HG03064 (cell line): Measurements from ENCODE around the gene SFT2D1.

Experiments used
- ATAC-seq: cut with Tn5 transposase; IDR thresholded peaks from one replicate; pipeline ENCODE4 v1.9.1; 2021; ENCODE audit warnings: low read depth; ENCODE audit not compliant: unreplicated experiment

The SFT2D1 gene

DNA sequence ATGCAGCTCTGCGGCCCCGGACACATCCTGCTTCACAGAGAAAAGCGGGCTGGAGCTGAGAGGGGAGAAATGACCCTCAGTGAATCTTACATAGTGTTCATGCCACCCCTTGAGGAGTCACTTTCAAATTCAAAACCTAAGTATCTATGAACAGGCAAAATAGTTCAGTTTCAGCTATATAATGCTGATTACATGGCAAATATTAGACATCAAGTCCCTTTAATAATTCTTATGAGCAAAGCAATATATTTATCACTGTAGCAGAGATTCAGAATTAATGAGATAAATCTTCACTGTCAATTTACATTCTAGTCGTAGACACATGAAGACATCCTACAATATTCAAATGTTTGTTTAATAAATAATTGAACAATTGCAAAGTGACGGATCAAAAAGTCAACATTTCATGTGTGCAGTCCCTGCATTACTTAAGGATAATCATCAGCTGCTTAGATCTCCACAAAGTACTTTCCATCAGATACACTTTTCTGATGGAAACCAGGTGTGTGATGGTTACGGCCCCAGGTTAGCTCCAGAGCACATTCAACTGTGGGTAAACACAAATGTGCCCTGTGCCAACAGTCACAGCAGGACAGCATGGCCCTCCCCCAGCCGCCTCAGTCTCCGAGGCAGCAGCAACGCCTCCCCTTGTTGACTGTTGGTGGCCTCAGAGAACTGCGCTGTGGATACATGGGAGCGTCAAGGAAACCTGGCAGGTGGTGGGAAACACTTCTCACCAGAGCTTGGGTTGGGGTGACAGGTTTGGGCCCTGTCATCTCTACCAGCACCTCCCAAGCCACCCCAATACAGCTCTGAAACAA is 33.4 kb downstream of the SFT2D1 start:
- no peak for ATAC-seq

GRCh38 chr6:166308033-166308768 is 34.1 kb downstream of the SFT2D1 start, which contains the start of gene PRR18:
TSS of gene PRR18 (minus strand) at chr6:166308392. CDS start at chr6:166308142, 250 bp downstream.
- ATAC-seq, result peak; percentile 52

GRCh38 chr6:166307082-166308032 is 35.0 kb downstream of the SFT2D1 start:
- peak; percentile 30 for ATAC-seq

- ATAC-seq, result no peak
These were observed 35.8 kb downstream of the SFT2D1 start for GRCh38 chr6:166306378-166307081.

- no peak for ATAC-seq
These were observed 36.7 kb downstream of the SFT2D1 start for GRCh38 chr6:166305562-166306117.

DNA sequence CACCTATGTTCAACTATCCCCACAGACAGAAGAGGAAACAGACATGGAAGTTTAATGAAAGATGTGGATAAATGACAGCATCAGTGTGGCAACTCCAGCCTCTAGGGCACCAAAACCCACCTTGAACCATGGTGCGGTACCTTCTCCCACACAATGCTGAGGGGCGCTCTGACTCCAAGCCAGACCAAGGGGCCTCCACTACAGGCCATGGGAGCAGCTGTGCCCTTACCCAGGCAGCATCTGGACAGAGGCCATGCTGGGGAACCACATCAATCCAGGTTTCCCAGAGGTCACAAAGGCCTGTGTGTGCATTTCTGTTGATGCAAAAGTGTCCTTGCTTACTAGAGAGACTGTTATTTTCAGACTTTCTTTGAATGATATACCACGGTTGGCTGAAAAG is 38.2 kb downstream of the SFT2D1 start:
- ATAC-seq, result no peak

DNA sequence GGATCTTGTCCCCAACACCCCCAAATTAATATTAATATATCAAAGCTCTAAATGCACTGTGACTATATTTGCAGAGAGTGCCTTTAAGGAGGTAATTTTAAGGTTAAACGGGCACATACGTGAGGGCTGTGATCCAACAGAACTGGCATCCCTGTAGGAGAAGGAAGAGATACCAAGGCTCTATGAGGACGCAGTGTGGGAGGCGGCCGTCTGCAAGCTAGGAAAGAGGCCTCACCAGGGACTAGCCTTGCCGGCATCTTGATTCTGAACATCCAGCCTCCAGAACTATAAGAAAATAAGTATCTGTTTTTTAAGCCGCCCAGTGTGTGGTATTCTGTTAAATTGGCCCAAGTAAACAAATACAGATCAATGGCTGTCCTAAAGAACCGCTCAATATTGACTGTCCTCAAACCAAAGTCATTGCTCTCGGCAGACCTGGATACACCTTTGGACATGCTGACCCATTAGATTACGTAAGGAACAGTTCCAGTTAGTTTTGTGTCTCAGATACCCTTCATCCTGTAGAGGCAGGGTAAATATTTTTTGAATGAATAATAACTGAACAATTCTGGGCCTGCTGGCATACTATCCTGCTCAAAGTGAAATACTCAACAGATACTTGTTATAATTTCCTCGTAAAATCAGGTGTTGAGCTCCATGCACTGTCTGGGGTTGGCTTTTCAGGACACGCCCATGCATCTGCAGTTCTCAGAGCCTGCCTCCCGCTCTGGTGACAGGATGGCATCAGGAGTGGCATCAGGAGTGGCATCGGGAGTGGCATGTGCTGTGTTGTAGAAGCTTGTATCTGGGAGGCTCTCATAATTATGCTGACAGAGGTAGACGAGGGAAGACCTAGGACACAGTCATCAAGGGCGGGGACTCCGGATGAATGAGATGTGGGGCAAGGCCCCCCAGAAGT is 40.5 kb downstream of the SFT2D1 start:
- ATAC-seq, result no peak

GRCh38 chr6:166300357-166300987 is 41.9 kb downstream of the SFT2D1 start:
- no peak for ATAC-seq

DNA sequence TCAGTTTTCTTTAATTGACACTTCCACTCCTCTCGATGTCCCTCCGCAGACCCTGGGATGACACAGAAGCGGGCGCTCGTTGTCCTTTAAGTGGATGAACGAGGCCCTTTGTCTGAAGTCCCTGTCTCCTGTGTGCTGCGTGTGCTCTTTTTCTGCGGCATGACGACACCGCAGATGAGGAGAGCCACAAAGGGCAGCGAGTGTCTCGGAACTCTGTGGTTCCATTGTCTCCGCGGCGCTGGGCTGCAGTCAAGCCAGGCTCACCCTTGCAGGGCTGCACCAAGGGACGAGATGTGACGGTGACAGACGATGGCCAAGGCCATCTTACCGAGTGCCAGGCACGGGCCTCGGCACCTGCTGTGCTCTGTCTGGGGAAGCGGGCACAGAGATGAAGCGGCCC is 44.7 kb downstream of the SFT2D1 start:
- ATAC-seq, result no peak

GRCh38 chr6:166296035-166296883 is 46.1 kb downstream of the SFT2D1 start:
- ATAC-seq, result no peak

- no peak for ATAC-seq
These were observed 48.4 kb downstream of the SFT2D1 start for GRCh38 chr6:166293731-166294584.

- no peak for ATAC-seq
These were observed 52.9 kb downstream of the SFT2D1 start for GRCh38 chr6:166289207-166290060.

DNA sequence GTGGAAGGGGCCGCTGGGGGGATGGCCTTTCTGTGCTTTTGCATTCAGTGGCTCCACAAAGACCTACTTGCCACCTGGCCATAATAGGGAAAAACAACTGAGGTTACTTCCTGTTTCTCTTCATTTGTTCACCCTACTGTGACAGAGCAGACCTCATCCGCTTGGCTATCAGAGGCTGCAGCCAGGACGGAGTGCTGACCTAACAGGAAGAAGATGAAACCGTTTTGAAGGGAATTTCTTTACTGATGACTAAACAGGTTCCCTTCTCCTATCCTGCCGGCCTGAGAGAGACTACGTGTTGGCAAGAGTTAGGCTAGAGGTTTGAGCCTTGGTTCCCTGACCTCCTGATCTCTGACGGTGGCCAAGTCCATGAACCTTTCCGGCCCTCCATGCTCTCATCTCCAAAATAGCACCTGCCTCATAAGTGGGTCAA is 55.5 kb downstream of the SFT2D1 start:
- peak; percentile 95 for ATAC-seq

GRCh38 chr6:166285233-166285632 is 57.1 kb downstream of the SFT2D1 start:
- ATAC-seq, result no peak

- no peak for ATAC-seq
These were observed 57.7 kb downstream of the SFT2D1 start for GRCh38 chr6:166284640-166285039.
